NCI-H345 treated with DMSO at 0.1 percent for 48 hours (cell line): ENCODE data around the gene KIF14.
"Not testable (repeated sequence)": the region's sequence is repeated elsewhere in the genome, so short reads cannot be mapped to it uniquely, and the experiment has no call there.

ENCODE experiments used
- DNase-seq: peaks from one replicate; lab custom pipeline; 2025; ENCODE audit not compliant: unreplicated experiment; lab: John Stamatoyannopoulos, UW

KIF14 gene

GRCh38 chr1:200542162-200542561 lies 78.4 kb downstream of the KIF14 start:
- DNase-seq = no peak

- DNase-seq = no peak
Observed at GRCh38 chr1:200540281-200540680, 80.3 kb downstream of the KIF14 start.

GRCh38 chr1:200538179-200538578 lies 82.4 kb downstream of the KIF14 start:
- no peak for DNase-seq

DNA sequence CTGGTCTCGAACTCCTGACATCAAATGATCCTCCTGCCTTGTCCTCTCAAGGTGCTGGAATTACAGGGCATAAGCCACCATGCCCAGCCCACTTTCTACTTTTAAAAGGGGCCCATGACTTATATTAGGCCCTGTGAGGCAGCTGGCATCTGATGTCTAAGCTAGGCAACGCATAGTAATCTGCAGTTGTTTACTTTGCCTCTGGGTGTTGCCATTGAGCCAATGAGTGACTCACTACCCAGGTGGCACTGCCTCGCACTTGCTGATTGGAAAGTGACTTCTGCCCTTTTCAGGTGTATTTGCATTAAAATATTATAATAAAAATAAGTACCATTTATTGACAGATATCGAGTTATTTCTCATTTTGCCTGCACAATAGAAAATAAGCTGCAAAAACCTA lies 84.9 kb downstream of the KIF14 start:
- DNase-seq = no peak

- no peak for DNase-seq
Observed at GRCh38 chr1:200530623-200531261, 89.8 kb downstream of the KIF14 start.

DNA sequence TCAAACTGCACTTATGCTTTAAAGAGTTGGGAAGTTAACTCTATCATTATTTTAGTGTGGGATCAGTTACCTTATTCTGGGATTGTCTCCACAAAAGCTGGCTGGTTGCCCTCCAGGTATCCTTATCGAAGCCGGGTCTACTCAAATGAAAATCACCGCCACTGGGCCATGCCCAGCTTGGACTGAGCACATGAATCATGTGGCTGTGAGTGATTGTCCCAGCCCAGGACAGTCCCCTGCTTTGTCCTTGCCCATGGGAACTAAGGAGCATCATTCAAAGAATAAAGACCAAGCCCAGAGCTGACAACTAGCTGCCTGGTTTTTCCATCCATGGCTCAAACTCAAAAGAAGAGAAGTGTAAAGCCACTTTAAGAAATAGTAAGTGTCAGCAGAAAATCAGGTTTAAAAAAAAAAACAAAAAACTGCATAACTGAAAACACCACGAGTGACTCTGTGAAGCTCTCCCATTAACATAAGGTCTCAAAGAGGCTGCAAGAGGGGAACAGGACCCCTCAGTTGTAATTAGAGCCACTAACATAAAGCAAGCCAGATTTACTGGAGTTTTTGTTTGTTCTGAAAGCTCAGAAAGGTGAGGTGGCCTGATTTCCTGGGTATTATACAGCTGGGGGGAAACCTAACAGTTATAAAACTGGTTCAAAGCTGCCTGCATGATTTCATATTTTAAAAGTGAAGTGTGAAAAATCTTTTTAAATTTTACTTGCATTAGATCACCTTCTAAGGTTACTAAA lies 91.5 kb downstream of the KIF14 start:
- no peak for DNase-seq

DNA sequence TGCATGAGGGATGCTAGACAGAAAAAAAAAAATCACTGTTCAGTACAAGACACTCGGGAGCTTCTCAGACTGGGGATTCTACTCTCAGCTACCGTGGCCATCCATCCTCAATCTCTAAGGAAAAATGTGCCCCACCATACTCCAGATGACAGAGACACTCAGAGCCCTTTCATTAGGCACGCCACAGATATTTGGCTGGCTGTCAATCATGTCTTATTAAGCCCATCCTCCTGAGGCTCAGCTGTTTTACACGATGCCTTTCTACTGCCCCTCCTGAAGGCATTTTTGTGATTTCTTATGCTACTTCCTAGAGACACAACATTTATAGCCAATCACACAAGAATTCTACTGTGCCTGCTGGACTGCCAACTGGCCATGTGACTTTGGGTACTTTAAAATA lies 92.9 kb downstream of the KIF14 start:
- DNase-seq = no peak

- DNase-seq = peak; percentile 32
Observed at GRCh38 chr1:200526709-200527612, 93.6 kb downstream of the KIF14 start.

- no peak for DNase-seq
Observed at GRCh38 chr1:200525090-200525987, 95.2 kb downstream of the KIF14 start.

- DNase-seq = not testable (repeated sequence)
Observed at GRCh38 chr1:200524551-200524950, 96.0 kb downstream of the KIF14 start.

- DNase-seq = no peak
Observed at GRCh38 chr1:200524092-200524491, 96.5 kb downstream of the KIF14 start.

GRCh38 chr1:200520735-200521134 lies 99.8 kb downstream of the KIF14 start:
- DNase-seq = no peak

DNA sequence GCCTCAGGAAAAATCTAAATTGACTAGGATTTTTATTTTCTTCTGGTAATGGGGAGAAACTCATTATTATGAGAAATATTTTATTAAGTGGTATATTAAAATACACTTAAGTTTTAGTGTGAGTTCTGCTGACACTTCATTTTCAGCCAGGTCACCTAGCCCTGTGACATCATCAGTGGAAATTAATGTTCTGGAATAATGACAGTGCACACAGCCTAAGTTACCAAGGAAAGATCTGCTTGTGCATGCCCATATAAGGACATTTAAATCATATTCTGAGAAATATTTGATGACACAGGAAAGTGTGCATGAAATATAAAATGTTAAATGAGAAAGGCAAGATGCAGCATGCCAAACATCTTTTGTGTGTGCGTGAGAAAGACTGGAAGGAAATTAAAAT lies 102.0 kb downstream of the KIF14 start:
- no peak for DNase-seq

DNA sequence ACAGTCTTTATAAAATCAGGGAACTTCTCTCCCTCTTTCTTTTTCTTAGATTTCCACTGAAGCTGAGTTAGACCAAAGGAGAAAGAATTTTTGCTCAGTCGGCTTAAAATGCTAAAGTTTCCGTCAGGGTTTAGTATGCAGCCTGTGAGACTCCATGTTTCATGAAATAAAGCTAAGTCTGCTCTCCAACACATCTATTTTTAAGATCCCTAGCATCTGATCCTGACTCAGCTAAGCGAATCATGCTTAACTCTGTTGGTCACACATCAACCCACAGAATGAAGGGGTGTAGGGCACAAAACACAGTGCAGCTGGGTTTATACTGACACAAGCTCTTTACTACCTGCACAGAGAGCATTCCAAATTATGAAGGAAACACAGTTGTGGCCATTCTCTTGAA lies 108.4 kb downstream of the KIF14 start:
- DNase-seq = no peak

DNA sequence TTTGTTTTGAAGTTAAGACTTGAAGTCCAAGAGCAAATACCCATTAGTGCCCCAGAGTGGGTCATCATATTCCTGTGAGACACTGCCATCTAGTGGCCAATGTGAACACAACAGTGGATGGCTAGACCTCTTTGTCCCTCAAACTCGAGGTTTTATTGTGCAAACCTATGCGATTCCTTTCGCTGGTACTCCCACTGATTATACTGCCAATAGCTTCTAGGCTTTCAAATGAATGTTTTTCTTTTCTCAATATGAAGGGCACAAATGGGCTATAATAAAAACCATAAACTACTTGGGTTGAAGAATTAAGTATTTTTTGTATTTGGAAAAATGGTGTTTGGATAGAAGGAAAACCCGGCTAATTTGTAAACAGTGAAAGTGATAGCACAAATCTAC lies 110.3 kb downstream of the KIF14 start:
- peak; percentile 82 for DNase-seq

DNA sequence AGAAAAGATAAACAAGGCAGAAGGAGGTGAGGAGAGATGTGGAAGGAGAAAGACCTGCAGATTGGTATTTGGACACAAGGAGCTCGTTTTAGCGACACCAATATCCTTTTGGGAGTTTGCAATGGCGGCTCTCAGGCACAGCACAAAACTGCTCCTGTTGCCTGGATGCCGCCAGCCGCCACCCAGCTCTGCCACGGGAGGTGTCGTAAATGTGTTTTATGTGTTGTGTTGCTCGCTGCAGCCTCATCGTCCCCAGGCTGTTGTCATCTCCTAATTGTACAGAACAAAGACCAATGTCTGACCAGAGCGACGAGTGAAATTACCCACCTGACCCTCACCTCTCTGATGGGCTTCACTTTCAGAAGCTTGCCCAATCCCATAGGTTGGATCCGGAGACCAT lies 114.1 kb downstream of the KIF14 start:
- DNase-seq = no peak

DNA sequence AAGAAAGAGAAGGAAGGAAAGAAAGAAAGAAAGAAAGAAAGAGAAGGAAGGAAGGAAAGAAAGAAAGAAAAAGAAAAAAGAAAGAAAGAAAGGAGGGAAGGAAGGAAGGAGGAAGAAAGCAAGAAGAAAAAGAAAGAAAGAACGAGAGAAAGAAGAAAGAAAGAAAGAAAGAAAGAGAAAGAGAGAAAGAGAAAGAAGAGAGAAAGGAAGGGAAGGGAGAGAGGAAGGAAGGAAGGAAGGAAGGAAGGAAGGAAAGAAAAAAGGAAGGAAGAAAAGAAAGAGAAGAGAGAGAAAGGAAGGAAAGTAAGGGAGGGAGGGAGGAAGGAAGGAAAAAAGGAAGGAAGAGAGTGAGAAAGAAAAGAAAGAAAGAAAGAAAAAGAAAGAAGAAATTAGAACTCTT lies 115.3 kb downstream of the KIF14 start:
- no peak for DNase-seq
